Measurements from ENCODE around the gene TCTN1. TPM values are rescaled to one million over a fixed set of nuclear protein-coding genes. Genes with fewer than 3 reads are reported as not detected.
"Not testable (repeated sequence)": the region's sequence is repeated elsewhere in the genome, so short reads cannot be mapped to it uniquely, and the experiment has no call there.

TCTN1 gene
- total RNA-seq, 3 donors from 2014 or later, result 7.2 to 23.7 (median 8.2) TPM

DNA sequence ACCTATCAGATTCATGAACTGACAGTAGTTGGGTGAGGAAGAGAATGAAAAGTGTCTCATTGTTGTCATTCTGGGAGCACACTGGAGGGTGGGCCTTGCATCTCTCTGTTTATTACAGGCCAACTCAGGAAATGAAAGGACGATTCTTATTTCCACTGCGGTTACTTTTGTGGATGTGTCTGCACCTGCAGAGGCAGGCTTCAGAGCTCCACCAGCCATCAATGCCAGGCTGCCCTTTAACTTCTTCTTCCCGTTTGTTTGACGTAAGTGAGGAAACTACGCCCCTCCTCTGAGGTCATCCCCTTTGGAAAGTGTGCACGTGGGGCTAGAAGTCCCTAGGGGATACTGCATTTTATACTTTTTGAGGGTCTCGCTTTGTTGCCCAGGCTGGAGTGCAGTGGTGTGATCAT, 33.7 kb downstream of the TCTN1 start:
- no peaks in the 10 kb centered on the region for H3K36me3 ChIP-seq (ENCODE audit: low read depth)
- H3K9me3 ChIP-seq, result no peaks in the 10 kb centered on the region
- H3K4me1 ChIP-seq (ENCODE audit: low read depth), result no peaks in the 10 kb centered on the region
- H3K4me3 ChIP-seq, result no peak overlapping the region
- no peak for TF ChIP-seq CTCF (IDR thresholded peaks at IDR 0.05)
- intact Hi-C loops (cut with DNase I, micrococcal nuclease), result no loop called here
- peak; percentile 66 for ATAC-seq
- peak in 1 of 3 donors; percentile 28 for DNase-seq

DNA sequence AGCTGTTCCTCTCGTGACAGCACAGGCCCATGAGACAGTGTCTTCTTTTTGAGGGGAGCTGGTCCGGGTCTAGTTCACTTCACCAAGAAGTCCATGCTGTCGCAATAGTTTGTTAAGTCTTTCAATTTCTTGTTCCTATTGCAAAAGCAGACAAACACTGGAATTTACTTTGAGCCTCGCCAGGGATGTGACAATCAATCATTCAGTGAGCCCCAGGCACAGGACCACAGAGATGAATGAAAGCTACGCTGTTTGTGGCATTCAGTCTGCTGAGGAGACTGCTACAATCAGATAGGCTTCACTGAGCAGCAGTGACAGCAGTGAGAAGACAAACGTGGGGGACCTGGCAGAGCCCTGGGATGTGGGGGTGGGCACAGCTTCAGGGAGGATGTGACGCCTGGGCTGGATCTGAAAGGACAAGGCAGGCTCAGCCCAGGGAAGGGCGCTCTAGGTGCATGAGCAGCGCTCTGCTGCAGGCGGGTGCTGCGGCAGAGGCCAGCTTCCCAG, 35.5 kb downstream of the TCTN1 start:
- no peak for ATAC-seq
- H3K9me3 ChIP-seq, result no peaks in the 10 kb centered on the region
- no peak for TF ChIP-seq CTCF (IDR thresholded peaks at IDR 0.05)
- no peaks in the 10 kb centered on the region for H3K36me3 ChIP-seq (ENCODE audit: low read depth)
- intact Hi-C loops (cut with DNase I, micrococcal nuclease), result no loop called here
- H3K4me1 ChIP-seq (ENCODE audit: low read depth), result no peaks in the 10 kb centered on the region
- H3K4me3 ChIP-seq, result no peak overlapping the region
- no peak for DNase-seq

DNA sequence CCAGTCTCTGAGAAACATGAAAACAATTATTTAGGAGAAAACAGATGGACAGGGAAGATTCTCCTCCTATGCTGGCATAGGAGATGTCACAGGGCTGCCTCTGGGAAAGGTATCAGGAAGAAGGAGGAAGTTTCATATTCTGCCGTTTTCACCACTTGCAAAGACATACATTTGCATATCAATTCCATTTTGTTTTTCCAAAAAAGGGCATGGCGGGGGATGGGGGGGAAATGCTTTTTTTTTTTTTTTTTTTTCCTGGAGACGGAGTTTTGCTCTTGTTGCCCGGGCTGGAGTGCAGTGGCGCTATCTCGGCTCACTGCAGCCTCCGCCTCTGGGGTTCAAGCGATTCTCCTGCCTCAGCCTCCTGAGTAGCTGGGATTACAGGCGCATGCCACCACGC, 40.3 kb downstream of the TCTN1 start:
- H3K4me3 ChIP-seq; intact Hi-C loops (cut with DNase I, micrococcal nuclease); H3K36me3 ChIP-seq (ENCODE audit: low read depth); DNase-seq; H3K9me3 ChIP-seq; H3K4me1 ChIP-seq (ENCODE audit: low read depth); ATAC-seq: not testable (repeated sequence)

DNA sequence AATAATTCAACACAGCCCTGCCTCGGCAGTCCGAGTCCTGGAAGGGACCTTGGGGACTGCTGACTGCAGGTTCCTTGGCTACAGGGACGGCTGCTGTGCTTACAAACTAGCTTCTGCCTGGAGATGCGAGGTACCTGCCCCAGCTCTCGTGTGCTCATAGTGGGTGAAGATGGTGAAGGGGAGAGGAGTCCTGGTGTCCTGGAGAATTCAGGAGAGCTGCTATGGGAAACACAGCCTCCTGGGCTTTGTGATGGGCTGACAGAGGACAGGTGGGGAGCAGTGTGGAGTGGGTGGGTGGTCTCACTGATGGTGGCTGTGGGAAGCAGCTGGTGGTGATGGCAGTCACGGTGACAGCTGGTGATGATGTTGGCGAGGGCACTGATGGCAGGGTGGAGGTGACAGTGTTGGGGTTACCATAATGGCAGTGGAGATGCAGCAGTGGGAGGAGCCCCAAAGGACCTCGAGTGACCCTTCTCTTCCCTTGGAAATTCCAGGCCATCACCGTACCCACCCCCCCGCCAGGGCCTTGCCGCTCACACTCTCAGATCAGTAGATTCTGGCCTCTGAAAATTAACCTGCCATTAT, 42.2 kb downstream of the TCTN1 start:
- H3K36me3 ChIP-seq (ENCODE audit: low read depth), result no peaks in the 10 kb centered on the region
- DNase-seq (no peak), ATAC-seq (no peak)
- intact Hi-C loops (cut with DNase I, micrococcal nuclease), result no loop called here
- H3K4me1 ChIP-seq (ENCODE audit: low read depth), result no peaks in the 10 kb centered on the region
- no peak for TF ChIP-seq CTCF (IDR thresholded peaks at IDR 0.05)
- H3K9me3 ChIP-seq, result no peaks in the 10 kb centered on the region
- H3K4me3 ChIP-seq, result no peak overlapping the region

DNA sequence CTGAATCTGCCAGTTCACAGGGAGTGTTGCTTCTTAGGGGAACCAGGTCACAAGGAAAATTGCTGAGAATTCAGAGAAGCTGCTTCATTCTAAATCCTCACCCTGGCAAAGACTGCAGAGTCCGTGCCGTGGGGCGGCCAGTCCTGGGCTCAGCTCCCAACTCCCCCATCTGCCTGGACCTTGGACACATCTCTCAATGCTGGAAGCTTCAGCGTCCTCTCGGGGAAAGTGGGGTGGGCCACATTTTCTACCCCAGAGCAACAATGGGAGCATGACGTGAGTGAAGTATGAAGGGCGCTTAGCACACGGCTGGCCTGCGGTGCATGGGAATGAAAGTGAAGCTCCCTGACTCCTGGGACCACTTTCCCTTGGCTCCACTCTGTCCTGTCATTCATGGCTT, 43.8 kb downstream of the TCTN1 start:
- ATAC-seq, result no peak
- Histone ChIP-seq H3K36me3 (ENCODE audit: low read depth) (no peaks in the 10 kb centered on the region), H3K4me3 (no peak overlapping the region), H3K9me3 (no peaks in the 10 kb centered on the region), H3K4me1 (ENCODE audit: low read depth) (no peaks in the 10 kb centered on the region)
- intact Hi-C loops (cut with DNase I, micrococcal nuclease), result no loop called here
- DNase-seq, result no peak
- TF ChIP-seq CTCF (IDR thresholded peaks at IDR 0.05), result no peak

- H3K9me3 ChIP-seq, result no peaks in the 10 kb centered on the region
- H3K4me1 ChIP-seq (ENCODE audit: low read depth), result no peaks in the 10 kb centered on the region
- intact Hi-C loops (cut with DNase I, micrococcal nuclease), result no loop called here
- ATAC-seq (no peak), DNase-seq (no peak)
- TF ChIP-seq CTCF (IDR thresholded peaks at IDR 0.05), result no peak
- no peak overlapping the region for H3K4me3 ChIP-seq
- H3K36me3 ChIP-seq (ENCODE audit: low read depth), result no peaks in the 10 kb centered on the region
These were observed 44.3 kb downstream of the TCTN1 start for GRCh38 chr12:110658242-110658641.
